Measurements from ENCODE around the gene TPGS1. TPM values are rescaled to one million over a fixed set of nuclear protein-coding genes. Genes with fewer than 3 reads are reported as not detected.
A peak's percentile ranks its signal among the peaks of the same experiment; 100 is the strongest.

Gene TPGS1
- total RNA-seq, 3 donors from 2014 or later, result 77.7 to 98.9 (median 77.7) TPM

GRCh38 chr19:472005-472858 lies 35.1 kb upstream of the TPGS1 start:
- DNase-seq (ENCODE audit: low spot score in 2 of 2), result no peak
- TF ChIP-seq POLR2AphosphoS5 (IDR thresholded peaks at IDR 0.05), result no peak
- no peak for TF ChIP-seq CTCF (IDR thresholded peaks at IDR 0.05)
- no peak for TF ChIP-seq POLR2A (IDR thresholded peaks at IDR 0.05)
- intact Hi-C loops (cut with DNase I; ENCODE audit: low total_unique reads), result no loop called here
- peaks cover 0 to 11% of the 10 kb centered on the region in 2 donors for H3K27me3 ChIP-seq
- no peaks in the 10 kb centered on the region for H3K4me1 ChIP-seq
- H3K36me3 ChIP-seq, result no peaks in the 10 kb centered on the region
- no peak overlapping the region for H3K4me3 ChIP-seq
- no peaks in the 10 kb centered on the region for H3K9me3 ChIP-seq
- H3K27ac ChIP-seq, result no peak overlapping the region

- intact Hi-C loops (cut with DNase I; ENCODE audit: low total_unique reads), result no loop called here
- Histone ChIP-seq H3K4me3 (peak overlapping the region in 1 of 3 donors; percentile 28), H3K36me3 (no peaks in the 10 kb centered on the region), H3K4me1 (no peaks in the 10 kb centered on the region), H3K9me3 (no peaks in the 10 kb centered on the region), H3K27me3 (peaks cover 0 to 15% of the 10 kb centered on the region in 2 donors), H3K27ac (peak overlapping the region in 1 of 2 donors; percentile 55)
- TF ChIP-seq POLR2AphosphoS5 (IDR thresholded peaks at IDR 0.05) (no peak), POLR2A (IDR thresholded peaks at IDR 0.05) (no peak), CTCF (IDR thresholded peaks at IDR 0.05) (no peak)
- no peak for DNase-seq (ENCODE audit: low spot score in 2 of 2)
Measured at GRCh38 chr19:474126-475078, 32.9 kb upstream of the TPGS1 start.

DNA sequence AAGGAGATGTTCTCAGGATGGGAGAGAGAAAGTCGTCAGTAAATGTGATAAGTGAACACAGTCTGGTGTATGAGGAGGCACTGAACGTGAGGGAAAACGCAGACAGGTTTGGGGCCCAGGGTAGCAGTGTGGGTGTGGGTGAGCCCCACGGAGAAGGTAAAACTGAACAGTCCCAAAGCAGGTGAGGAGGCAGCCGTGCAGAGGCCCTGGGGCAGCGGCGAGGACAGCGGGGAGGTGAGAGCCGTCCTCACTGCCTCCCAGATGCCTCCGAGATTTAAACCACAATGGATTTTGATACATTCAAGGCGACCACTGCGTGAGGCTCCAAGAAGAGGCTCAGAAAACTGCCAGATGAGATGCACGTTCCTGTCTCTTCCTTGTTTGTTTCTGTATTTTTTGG lies 31.9 kb upstream of the TPGS1 start:
- Histone ChIP-seq H3K4me1 (no peaks in the 10 kb centered on the region), H3K9me3 (no peaks in the 10 kb centered on the region), H3K27me3 (peaks cover 0 to 15% of the 10 kb centered on the region in 2 donors), H3K4me3 (no peak overlapping the region), H3K36me3 (no peaks in the 10 kb centered on the region), H3K27ac (no peak overlapping the region)
- TF ChIP-seq POLR2A (IDR thresholded peaks at IDR 0.05) (no peak), CTCF (IDR thresholded peaks at IDR 0.05) (no peak), POLR2AphosphoS5 (IDR thresholded peaks at IDR 0.05) (no peak)
- no peak for DNase-seq (ENCODE audit: low spot score in 2 of 2)
- intact Hi-C loops (cut with DNase I; ENCODE audit: low total_unique reads), result no loop called here

DNA sequence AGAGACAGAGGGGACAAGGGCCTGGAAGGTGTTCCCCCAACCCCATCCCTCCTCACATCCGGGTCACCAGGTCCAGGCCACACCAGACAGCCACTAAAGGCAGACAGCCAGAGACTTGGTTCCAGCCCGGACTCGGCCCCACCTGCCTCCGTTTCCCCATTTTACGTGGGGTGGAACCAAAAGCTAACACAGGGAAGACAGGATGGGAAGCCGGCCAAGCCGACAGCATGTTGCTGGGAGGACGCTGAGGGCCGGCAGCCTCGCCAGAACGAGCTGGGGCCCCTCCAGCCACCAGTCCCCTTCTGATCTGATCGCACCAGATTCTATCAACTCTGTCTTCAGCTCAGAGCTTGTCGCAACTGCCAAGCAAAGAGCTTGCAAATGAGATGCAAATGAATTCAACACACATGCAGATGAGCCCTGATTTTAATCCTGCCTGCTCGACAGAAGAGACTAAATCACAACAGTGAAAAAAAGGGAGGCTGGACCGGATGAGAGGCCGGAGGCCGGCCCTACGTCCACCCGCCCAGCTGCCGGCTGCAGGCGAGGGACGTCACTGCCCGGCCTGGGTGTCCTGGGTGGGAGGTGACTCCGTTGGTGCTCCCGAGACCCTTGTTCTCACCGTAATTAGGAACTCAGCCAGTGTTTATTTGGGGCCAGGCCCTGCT lies 28.9 kb upstream of the TPGS1 start:
- H3K27me3 ChIP-seq, result peaks cover 0 to 15% of the 10 kb centered on the region in 2 donors
- H3K36me3 ChIP-seq, result no peaks in the 10 kb centered on the region
- H3K27ac ChIP-seq, result no peak overlapping the region
- TF ChIP-seq POLR2A (IDR thresholded peaks at IDR 0.05), result no peak
- no peak for TF ChIP-seq POLR2AphosphoS5 (IDR thresholded peaks at IDR 0.05)
- no peak for TF ChIP-seq CTCF (IDR thresholded peaks at IDR 0.05)
- no peak overlapping the region for H3K4me3 ChIP-seq
- DNase-seq (ENCODE audit: low spot score in 2 of 2), result no peak
- intact Hi-C loops (cut with DNase I; ENCODE audit: low total_unique reads), result no loop called here
- no peaks in the 10 kb centered on the region for H3K4me1 ChIP-seq
- no peaks in the 10 kb centered on the region for H3K9me3 ChIP-seq

All from breast epithelium (tissue), 4 donors.